K562 (cell line): Measurements from ENCODE around the gene KXD1. TPM values are rescaled to one million over a fixed set of nuclear protein-coding genes. Genes with fewer than 3 reads are reported as not detected.

Source experiments
- ATAC-seq: fragments of 200-7000 bp; cut with Tn5 transposase; 3 replicates; pipeline ENCODE4 v1.9.1; 2020; ENCODE audit warnings: moderate library complexity
- BruUV-seq: library from RNA; stranded (reverse); fragments of 400-500 nt; replicated peaks from 2 replicates; lab custom pipeline; 2021; lab: Mats Ljungman, UMichigan
- CTCF ChIA-PET: fragments of 300-600 bp; formaldehyde crosslinking; extraction: SDS; loops from one replicate; lab custom pipeline; 2021; ENCODE audit warnings: low intra/inter-chr PET ratio; lab: Yijun Ruan, JAX
- POLR2A ChIA-PET: fragments of 300-600, 350-650 bp; sonication (Branson Sonifier 250); formaldehyde crosslinking; extraction: SDS; loops from one replicate; lab custom pipeline; 2021; ENCODE audit warnings: antibody characterized with exemption, inconsistent platforms; lab: Yijun Ruan, JAX
- DNase-seq, 4 experiments: peaks; one replicate each; pipeline versions ENCODE4 v3.0.0 to v3.0.0-alpha.2; 2011 to 2018; ENCODE audit warnings: low spot score in 3 of 4, mixed read lengths in 3 of 4; ENCODE audit errors: extremely low read depth in 1 of 4
- FAIRE-seq: peaks from 2 replicates; lab custom pipeline; 2011; peaks lifted over from hg19 to GRCh38; lab: Jason Lieb, UNC
- H2AFZ ChIP-seq: 2 replicates; pipeline ENCODE4 v1.6.0; 2011; ENCODE audit warnings: low read depth, low read length, control low read depth, inconsistent platforms
- H3K27ac ChIP-seq: fragments of 200-600 bp; 3 replicates; pipeline ENCODE4 v1.8.0; 2011; ENCODE audit warnings: low read depth, mild to moderate bottlenecking, control low read depth, inconsistent platforms, low read length, moderate library complexity, mixed read lengths; ENCODE audit errors: extremely low read depth
- H3K27me3 ChIP-seq, 2 experiments: fragments of 300-600 bp in 1 of 2; 2 replicates in 1 of 2; 3 replicates in 1 of 2; pipeline versions ENCODE4 v1.6.0 to v1.8.0; 2011; ENCODE audit warnings: inconsistent platforms in 2 of 2, low read length in 2 of 2, mild to moderate bottlenecking in 1 of 2, mixed read lengths in 1 of 2, moderate library complexity in 1 of 2; ENCODE audit not compliant: control insufficient read depth in 2 of 2, insufficient read depth in 2 of 2
- H3K36me3 ChIP-seq: fragments of 300-600 bp; 3 replicates; pipeline ENCODE4 v1.8.0; 2011; ENCODE audit warnings: mild to moderate bottlenecking, low read length, inconsistent platforms; ENCODE audit not compliant: control insufficient read depth, insufficient read depth
- H3K4me1 ChIP-seq, 2 experiments: fragments of 200-600 bp in 1 of 2; replicated peaks in 1 of 2; 2 replicates in 1 of 2; 3 replicates in 1 of 2; pipeline versions ENCODE4 v1.5.1 to v1.8.0; 2011; ENCODE audit warnings: inconsistent platforms in 2 of 2, low read length in 2 of 2, mild to moderate bottlenecking in 1 of 2, mixed read lengths in 1 of 2, moderate library complexity in 1 of 2; ENCODE audit not compliant: control insufficient read depth in 2 of 2, insufficient read depth in 2 of 2
- H3K4me2 ChIP-seq: 2 replicates; pipeline ENCODE4 v1.6.1; 2011; ENCODE audit warnings: low read length, control low read depth, inconsistent platforms, mixed read lengths; ENCODE audit not compliant: insufficient read depth
- H3K4me3 ChIP-seq: fragments of 200-600 bp; sonication (generic), shearing (Covaris generic); 2 replicates; pipeline ENCODE4 v1.5.1; 2016; ENCODE audit warnings: control low read depth, inconsistent platforms
- H3K79me2 ChIP-seq: fragments of 200-600 bp; 3 replicates; pipeline ENCODE4 v1.8.0; 2011; ENCODE audit warnings: low read length, inconsistent platforms; ENCODE audit not compliant: control insufficient read depth, insufficient read depth
- H3K9ac ChIP-seq, 2 experiments: 2 replicates each; pipeline versions ENCODE4 v1.6.0 to v1.6.1; 2011; ENCODE audit warnings: low read depth in 2 of 2, low read length in 2 of 2, control low read depth in 1 of 2, inconsistent platforms in 1 of 2, mild to moderate bottlenecking in 1 of 2, mixed read lengths in 1 of 2; ENCODE audit not compliant: insufficient read depth in 1 of 2
- H3K9me1 ChIP-seq: one replicate; pipeline ENCODE4 v1.6.0; 2011; ENCODE audit warnings: inconsistent platforms, mild to moderate bottlenecking, low read length, moderate library complexity; ENCODE audit not compliant: control insufficient read depth, insufficient read depth
- H3K9me3 ChIP-seq: replicated peaks from 2 replicates; pipeline ENCODE4 v1.5.1; 2011; ENCODE audit warnings: low read depth, low read length, inconsistent platforms; ENCODE audit not compliant: control insufficient read depth, insufficient read depth
- H4K20me1 ChIP-seq: replicated peaks from 2 replicates; pipeline ENCODE4 v1.6.1; 2011; ENCODE audit warnings: low read length, inconsistent platforms, mixed read lengths; ENCODE audit not compliant: control insufficient read depth, insufficient read depth
- ARID2 ChIP-seq: fragments of 450-650 bp; IDR thresholded peaks from 2 replicates; pipeline ENCODE4 v1.6.1; 2017; ENCODE audit warnings: antibody characterized with exemption, mild to moderate bottlenecking
- CBX1 ChIP-seq: sonication (generic); IDR thresholded peaks from 2 replicates; pipeline ENCODE4 v1.6.1; 2016; ENCODE audit warnings: antibody characterized with exemption, low read depth, mild to moderate bottlenecking
- ESRRB ChIP-seq: fragments of 250-450 bp; sonication (Bioruptor Pico); IDR thresholded peaks from 2 replicates; pipeline ENCODE4 v1.5.0; 2020; ENCODE audit warnings: mild to moderate bottlenecking, moderate library complexity, borderline replicate concordance
- MAX ChIP-seq: sonication (generic); formaldehyde crosslinking; IDR thresholded peaks from 2 replicates; pipeline ENCODE4 v1.9.0; 2022; ENCODE audit warnings: mild to moderate bottlenecking, missing genetic modification reagents
- MEIS2 ChIP-seq: fragments of 450-650 bp; IDR thresholded peaks from 2 replicates; pipeline ENCODE4 v1.6.1; 2014; ENCODE audit warnings: mild to moderate bottlenecking; ENCODE audit not compliant: partially characterized antibody
- PTBP1 ChIP-seq: fragments of 200-400 bp; formaldehyde crosslinking; IDR thresholded peaks from 2 replicates; pipeline ENCODE4 v1.6.1; 2017; ENCODE audit warnings: low read depth, low read length
- STAT5B ChIP-seq: fragments of 250-450 bp; sonication (Bioruptor Pico); IDR thresholded peaks from 2 replicates; pipeline ENCODE4 v1.8.0; 2021; ENCODE audit warnings: mild to moderate bottlenecking, inconsistent platforms
- WGBS: fragments of 100-300 bp; shearing (Covaris generic); methylation state at CpG from one replicate; pipeline ENCODE4 v1.1.6; 2016; ENCODE audit warnings: low coverage, mixed read lengths; ENCODE audit not compliant: insufficient coverage; ENCODE audit errors: missing lambda C conversion rate; 5-methylcytosine and 5-hydroxymethylcytosine counted together
- in situ Hi-C: fragments of 300-500 bp; cut with MboI; formaldehyde crosslinking; loops from 4 replicates; pipeline ENCODE4 v1.15.0; 2018; ENCODE audit warnings: inconsistent platforms, mixed read lengths
- intact Hi-C: fragments of 100-400 bp; cut with micrococcal nuclease; formaldehyde crosslinking; loops from 2 replicates; pipeline ENCODE4 v1.14.2; 2022
- polyA plus RNA-seq, 8 experiments: library from polyadenylated mRNA; depleted of rRNA in 4 of 8; stranded (reverse) in 5 of 8; unstranded in 3 of 8; fragments of >200 nt; fragmentation: Nextera tagmentation in 2 of 8; fragmentation: Illumina TruSeq in 1 of 8; extraction: Ambion mirVana in 2 of 8; extraction: Trizol in 1 of 8; gene quantifications; 2 replicates each; pipeline versions ENCODE4 v1.2.1 to v1.2.3, GENCODE V29; 2011 to 2014; ENCODE audit warnings: inconsistent platforms in 1 of 8, missing spikeins in 1 of 8
- total RNA-seq, 7 experiments: library from RNA; depleted of rRNA in 6 of 7; stranded (reverse); fragments of >200 nt in 6 of 7; fragmentation: Illumina TruSeq in 2 of 7; extraction: Trizol in 2 of 7; gene quantifications; 2 replicates each; pipeline versions ENCODE4 v1.2.1 to v1.2.3, GENCODE V29; 2011 to 2021; ENCODE audit warnings: low replicate concordance in 1 of 7
- TF ChIP-seq, protein P1 (sequence below): fragments of 450-650 bp; IDR thresholded peaks from 2 replicates; pipeline ENCODE4 v1.6.1; 2014; ENCODE audit warnings: low read depth, mild to moderate bottlenecking, moderate library complexity, borderline replicate concordance

The KXD1 gene
- total and polyA plus RNA-seq, 9 of the 15 experiments (the other 6 are each of a cell fraction or from before 2014, with no cell fraction given) = 21.9 to 210 (median 118) TPM

GRCh38 chr19:18513868-18514267 is 43.8 kb upstream of the KXD1 start:
- intact Hi-C loops (no loop called here), in situ Hi-C loops (no loop called here)
- Histone ChIP-seq H3K79me2 (peaks cover 93% of the 10 kb centered on the region), H3K9ac (no peak overlapping the region), H3K4me3 (no peak overlapping the region), H3K9me1 (peaks cover 8% of the 10 kb centered on the region), H2AFZ (no peak overlapping the region), H3K27me3 (no peaks in the 10 kb centered on the region), H3K4me1 (peaks cover 18 to 34% of the 10 kb centered on the region in 2 experiments), H3K27ac (no peak overlapping the region), H4K20me1 (peaks cover 60% of the 10 kb centered on the region), H3K36me3 (peaks cover 6% of the 10 kb centered on the region; the same call in 2 of the 3 replicates), H3K9me3 (no peaks in the 10 kb centered on the region), H3K4me2 (no peak overlapping the region)
- FAIRE-seq = no peak
- ChIA-PET CTCF (no interaction called here), POLR2A (no interaction called here)
- 77% methylated on average over 9 of the region's 11 CpGs for WGBS
- BruUV-seq = no TSS peak
- TF ChIP-seq CBX1 = no peak
- no peak for ATAC-seq
- no peak for DNase-seq

GRCh38 chr19:18514800-18515682 is 42.6 kb upstream of the KXD1 start:
- in situ Hi-C loops (no loop called here), intact Hi-C loops (no loop called here)
- POLR2A ChIA-PET = interaction anchor here (0.7 to 0.9 kb wide), 2 partner anchors 19 to 265 kb away, joined by 3 to 4 read pairs; no protein-coding TSS in a partner anchor
- WGBS = 34% methylated on average over 17 of the region's 17 CpGs
- CTCF ChIA-PET = no interaction called here
- H3K9me3 ChIP-seq = no peaks in the 10 kb centered on the region
- no peak overlapping the region for H3K4me3 ChIP-seq
- H3K9ac ChIP-seq = peak overlapping the region in 1 of 2 experiments; percentile 26; a peak in 2 of 4 replicates
- H3K79me2 ChIP-seq = peaks cover 93% of the 10 kb centered on the region
- peaks cover 55% of the 10 kb centered on the region for H4K20me1 ChIP-seq
- H3K36me3 ChIP-seq = peaks cover 13% of the 10 kb centered on the region
- H3K27ac ChIP-seq = no peak overlapping the region
- no peak for FAIRE-seq
- no peaks in the 10 kb centered on the region for H3K27me3 ChIP-seq
- peaks cover 11% of the 10 kb centered on the region for H3K9me1 ChIP-seq
- ATAC-seq = peak; percentile 38
- H3K4me1 ChIP-seq = peaks cover 19 to 33% of the 10 kb centered on the region in 2 experiments
- peak in 1 of 4 experiments; percentile 45 for DNase-seq
- no peak overlapping the region for H3K4me2 ChIP-seq
- no peak overlapping the region for H2AFZ ChIP-seq
- BruUV-seq = no TSS peak
- TF ChIP-seq PTBP1 (no peak), MEIS2 (peak; percentile 63), STAT5B (CRISPR knock-in tag) (no peak), ESRRB (no peak), MAX (0 out of 2 replicates have a peak, but pooled peaks have one; percentile 11), ARID2 (no peak)
- TF ChIP-seq, protein P1, sequence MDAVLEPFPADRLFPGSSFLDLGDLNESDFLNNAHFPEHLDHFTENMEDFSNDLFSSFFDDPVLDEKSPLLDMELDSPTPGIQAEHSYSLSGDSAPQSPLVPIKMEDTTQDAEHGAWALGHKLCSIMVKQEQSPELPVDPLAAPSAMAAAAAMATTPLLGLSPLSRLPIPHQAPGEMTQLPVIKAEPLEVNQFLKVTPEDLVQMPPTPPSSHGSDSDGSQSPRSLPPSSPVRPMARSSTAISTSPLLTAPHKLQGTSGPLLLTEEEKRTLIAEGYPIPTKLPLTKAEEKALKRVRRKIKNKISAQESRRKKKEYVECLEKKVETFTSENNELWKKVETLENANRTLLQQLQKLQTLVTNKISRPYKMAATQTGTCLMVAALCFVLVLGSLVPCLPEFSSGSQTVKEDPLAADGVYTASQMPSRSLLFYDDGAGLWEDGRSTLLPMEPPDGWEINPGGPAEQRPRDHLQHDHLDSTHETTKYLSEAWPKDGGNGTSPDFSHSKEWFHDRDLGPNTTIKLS = no peak
